OCI-LY3 (cell line): ENCODE data around the gene KLRF2.

Source experiments
- H2AFZ ChIP-seq: fragments of 200-600, 300-600 bp; shearing (Covaris generic); 2 replicates; pipeline ENCODE4 v1.6.0; 2014; ENCODE audit warnings: antibody characterized with exemption, low read depth, low read length
- H3K27ac ChIP-seq: fragments of 200-600, 300-600 bp; sonication (generic); 2 replicates; pipeline ENCODE4 v1.5.1; 2014; ENCODE audit warnings: mild to moderate bottlenecking, low read length, moderate library complexity, mixed read lengths
- H3K27me3 ChIP-seq: fragments of 200-600, 300-600 bp; sonication (generic); 2 replicates; pipeline ENCODE4 v1.6.1; 2014; ENCODE audit warnings: low read depth, low read length, mixed read lengths
- H3K36me3 ChIP-seq: fragments of 200-600, 300-600 bp; sonication (generic); replicated peaks from 2 replicates; pipeline ENCODE3; 2014; ENCODE audit warnings: low read depth, low read length, mixed read lengths
- H3K4me1 ChIP-seq: fragments of 300-600, 200-600 bp; sonication (generic); 2 replicates; pipeline ENCODE4 v1.6.1; 2014; ENCODE audit warnings: low read length, mixed read lengths
- H3K4me2 ChIP-seq: fragments of 200-600, 300-600 bp; sonication (generic); 2 replicates; pipeline ENCODE4 v1.6.1; 2014; ENCODE audit warnings: low read length, mixed read lengths
- H3K4me3 ChIP-seq: fragments of 300-600, 200-600 bp; sonication (generic); 2 replicates; pipeline ENCODE4 v1.5.1; 2014; ENCODE audit warnings: antibody characterized with exemption, mild to moderate bottlenecking, low read length, moderate library complexity
- H3K79me2 ChIP-seq: fragments of 300-600, 200-600 bp; shearing (Covaris generic); 2 replicates; pipeline ENCODE4 v1.6.1; 2014; ENCODE audit warnings: mild to moderate bottlenecking, low read length, mixed read lengths
- H3K9ac ChIP-seq: fragments of 300-600, 200-600 bp; shearing (Covaris generic); 2 replicates; pipeline ENCODE4 v1.6.0; 2014; ENCODE audit warnings: mild to moderate bottlenecking, low read length, moderate library complexity
- H3K9me3 ChIP-seq: fragments of 200-600, 300-600 bp; shearing (Covaris generic); 2 replicates; pipeline ENCODE4 v1.6.1; 2014; ENCODE audit warnings: low read length, mixed read lengths; ENCODE audit not compliant: insufficient read depth
- H4K20me1 ChIP-seq: fragments of 200-600, 300-600 bp; sonication (generic); 2 replicates; pipeline ENCODE4 v1.6.1; 2016; ENCODE audit warnings: low read length, mixed read lengths; ENCODE audit not compliant: insufficient read depth
- EZH2phosphoT487 ChIP-seq: fragments of 200-600 bp; shearing (Covaris generic); IDR thresholded peaks from 2 replicates; pipeline ENCODE4 v1.6.1; 2018; ENCODE audit warnings: antibody characterized with exemption, mixed run types, low read depth
- TF ChIP-seq, protein P1 (sequence below): fragments of 200-600, 300-600 bp; sonication (generic); IDR thresholded peaks from 2 replicates; pipeline ENCODE4 v1.5.1; 2014; ENCODE audit warnings: antibody characterized with exemption, low read length, low read depth

The KLRF2 gene

DNA sequence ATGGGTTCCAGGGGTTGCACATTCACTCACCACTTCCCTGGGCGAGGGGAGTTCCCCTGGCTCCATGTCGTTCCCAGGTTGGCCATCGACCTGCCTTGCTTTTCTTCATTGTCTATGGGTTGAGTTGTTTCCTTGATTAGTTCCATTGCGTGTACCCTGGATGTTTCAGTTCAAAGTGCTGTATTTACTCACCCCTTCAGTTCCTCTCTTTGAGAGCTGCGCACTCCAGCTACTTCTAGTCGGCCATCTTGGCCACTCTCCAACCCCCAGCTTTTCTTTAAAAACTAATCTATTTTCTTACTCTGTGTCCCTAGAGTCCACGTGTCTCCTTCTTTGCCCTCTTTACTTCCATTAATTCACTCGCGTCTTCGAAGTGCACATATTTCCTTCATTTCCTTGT lies 39.2 kb downstream of the KLRF2 start:
- H3K4me2 ChIP-seq = no peak overlapping the region
- no peak overlapping the region for H2AFZ ChIP-seq
- no peaks in the 10 kb centered on the region for H4K20me1 ChIP-seq
- no peaks in the 10 kb centered on the region for H3K36me3 ChIP-seq
- H3K9ac ChIP-seq = no peak overlapping the region
- peaks cover 2% of the 10 kb centered on the region; the same call in 1 of the 2 replicates for H3K27me3 ChIP-seq
- no peaks in the 10 kb centered on the region for H3K4me1 ChIP-seq
- no peak overlapping the region for H3K27ac ChIP-seq
- no peak overlapping the region for H3K4me3 ChIP-seq
- no peak for TF ChIP-seq EZH2phosphoT487
- TF ChIP-seq, protein P1, sequence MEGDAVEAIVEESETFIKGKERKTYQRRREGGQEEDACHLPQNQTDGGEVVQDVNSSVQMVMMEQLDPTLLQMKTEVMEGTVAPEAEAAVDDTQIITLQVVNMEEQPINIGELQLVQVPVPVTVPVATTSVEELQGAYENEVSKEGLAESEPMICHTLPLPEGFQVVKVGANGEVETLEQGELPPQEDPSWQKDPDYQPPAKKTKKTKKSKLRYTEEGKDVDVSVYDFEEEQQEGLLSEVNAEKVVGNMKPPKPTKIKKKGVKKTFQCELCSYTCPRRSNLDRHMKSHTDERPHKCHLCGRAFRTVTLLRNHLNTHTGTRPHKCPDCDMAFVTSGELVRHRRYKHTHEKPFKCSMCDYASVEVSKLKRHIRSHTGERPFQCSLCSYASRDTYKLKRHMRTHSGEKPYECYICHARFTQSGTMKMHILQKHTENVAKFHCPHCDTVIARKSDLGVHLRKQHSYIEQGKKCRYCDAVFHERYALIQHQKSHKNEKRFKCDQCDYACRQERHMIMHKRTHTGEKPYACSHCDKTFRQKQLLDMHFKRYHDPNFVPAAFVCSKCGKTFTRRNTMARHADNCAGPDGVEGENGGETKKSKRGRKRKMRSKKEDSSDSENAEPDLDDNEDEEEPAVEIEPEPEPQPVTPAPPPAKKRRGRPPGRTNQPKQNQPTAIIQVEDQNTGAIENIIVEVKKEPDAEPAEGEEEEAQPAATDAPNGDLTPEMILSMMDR = no peak
- no peaks in the 10 kb centered on the region for H3K79me2 ChIP-seq
- no peaks in the 10 kb centered on the region for H3K9me3 ChIP-seq

DNA sequence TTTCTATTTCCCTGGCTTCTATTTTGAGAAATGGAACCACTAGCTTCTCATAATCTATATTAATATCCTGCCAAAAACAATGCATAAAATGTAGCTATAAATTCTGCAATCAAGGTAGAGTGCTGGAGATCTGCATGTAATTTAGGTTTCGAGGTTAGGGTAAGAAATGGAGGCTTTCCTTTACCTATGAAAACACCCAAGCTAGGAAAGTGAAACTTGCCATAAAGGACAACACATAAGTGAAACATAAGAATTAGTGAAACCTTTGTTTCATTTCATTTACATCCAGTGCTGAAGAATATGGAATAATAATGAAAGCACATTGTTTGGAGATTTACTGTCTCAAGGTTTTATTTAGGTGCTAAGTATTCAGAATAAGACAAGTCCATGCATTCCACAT lies 41.1 kb downstream of the KLRF2 start:
- peaks cover 9% of the 10 kb centered on the region for H3K27me3 ChIP-seq
- no peak overlapping the region for H3K27ac ChIP-seq
- no peaks in the 10 kb centered on the region for H3K79me2 ChIP-seq
- H2AFZ ChIP-seq = no peak overlapping the region
- H3K9ac ChIP-seq = no peak overlapping the region
- no peak overlapping the region for H3K4me2 ChIP-seq
- H3K4me3 ChIP-seq = no peak overlapping the region
- no peaks in the 10 kb centered on the region for H3K36me3 ChIP-seq
- peaks cover 2% of the 10 kb centered on the region; the same call in 1 of the 2 replicates for H3K4me1 ChIP-seq
- no peaks in the 10 kb centered on the region for H3K9me3 ChIP-seq
- no peaks in the 10 kb centered on the region for H4K20me1 ChIP-seq
- TF ChIP-seq EZH2phosphoT487 = no peak
- TF ChIP-seq, protein P1 = no peak

DNA sequence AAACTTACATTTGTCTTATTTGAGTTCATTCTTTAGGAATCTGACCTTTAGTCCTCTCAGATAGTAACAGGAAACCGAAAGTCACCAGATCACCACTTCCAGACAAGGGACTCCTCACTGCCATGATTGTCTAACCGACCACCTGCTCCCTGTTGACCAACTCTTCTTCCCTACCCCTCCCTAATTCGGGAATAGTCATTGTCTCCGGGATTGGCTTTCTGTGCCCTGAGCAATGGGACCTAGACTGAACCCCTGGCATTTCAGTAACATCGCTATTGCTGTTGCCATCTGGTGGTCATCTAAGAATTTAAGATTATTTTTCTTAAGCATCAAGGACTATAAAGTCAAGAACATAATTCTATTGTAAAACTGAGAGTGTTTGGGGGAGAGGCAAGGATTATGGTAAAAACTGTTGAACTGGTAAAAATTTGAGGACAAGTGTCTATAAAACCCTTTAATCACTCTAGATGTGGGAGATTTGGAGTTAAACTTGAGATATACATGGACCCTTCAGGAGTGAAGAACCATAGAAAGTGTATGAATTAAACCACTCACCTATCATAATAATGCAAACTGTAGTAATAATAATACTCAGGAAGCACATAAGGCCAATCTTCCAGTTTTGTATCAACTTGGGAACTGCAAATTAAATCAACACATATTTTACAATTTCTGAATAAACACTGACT lies 44.6 kb downstream of the KLRF2 start:
- Histone ChIP-seq H3K9ac (no peak overlapping the region), H4K20me1 (no peaks in the 10 kb centered on the region), H2AFZ (peak overlapping the region; percentile 87), H3K27me3 (peaks cover 8% of the 10 kb centered on the region; the same call in 1 of the 2 replicates), H3K4me3 (peak overlapping the region; percentile 69), H3K9me3 (no peaks in the 10 kb centered on the region), H3K79me2 (no peaks in the 10 kb centered on the region), H3K4me1 (peaks cover 11% of the 10 kb centered on the region), H3K4me2 (peak overlapping the region; percentile 86), H3K36me3 (no peaks in the 10 kb centered on the region), H3K27ac (no peak overlapping the region)
- no peak for TF ChIP-seq EZH2phosphoT487
- TF ChIP-seq, protein P1 = peak; percentile 76

DNA sequence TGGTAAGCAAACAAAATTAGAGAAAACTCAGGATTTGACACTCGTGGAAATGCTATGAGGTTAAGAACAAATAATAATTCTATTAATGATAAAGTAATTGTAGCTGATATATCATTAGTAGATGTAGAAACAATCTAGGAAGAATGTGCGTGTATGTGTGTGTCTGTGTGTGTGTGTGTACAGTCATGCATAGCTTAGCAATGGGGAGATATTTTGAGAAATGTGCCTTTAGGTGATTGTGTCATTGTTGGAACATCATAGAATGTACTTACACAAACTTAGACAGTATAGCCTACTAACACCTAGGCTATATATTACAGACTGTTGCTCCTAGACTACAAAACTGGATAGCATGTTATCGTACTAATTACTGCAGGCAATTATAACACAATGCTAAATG lies 45.6 kb downstream of the KLRF2 start:
- H3K4me1 ChIP-seq = peaks cover 11% of the 10 kb centered on the region
- H3K27ac ChIP-seq = no peak overlapping the region
- no peaks in the 10 kb centered on the region for H3K79me2 ChIP-seq
- no peaks in the 10 kb centered on the region for H3K9me3 ChIP-seq
- TF ChIP-seq, protein P1 = no peak
- TF ChIP-seq EZH2phosphoT487 = no peak
- no peak overlapping the region for H3K4me3 ChIP-seq
- H4K20me1 ChIP-seq = no peaks in the 10 kb centered on the region
- no peaks in the 10 kb centered on the region for H3K36me3 ChIP-seq
- H3K9ac ChIP-seq = no peak overlapping the region
- H3K4me2 ChIP-seq = no peak overlapping the region
- peaks cover 8% of the 10 kb centered on the region; the same call in 1 of the 2 replicates for H3K27me3 ChIP-seq
- no peak overlapping the region for H2AFZ ChIP-seq
